Endodermal cell (in vitro differentiated cells): ENCODE results near the gene FBXL7. TPM values are rescaled to one million over a fixed set of nuclear protein-coding genes. Genes with fewer than 3 reads are reported as not detected.

Experiments
- DNase-seq: peaks from one replicate; pipeline ENCODE4 v3.0.0-alpha.2; 2017
- H3K27ac ChIP-seq: 2 replicates; pipeline ENCODE4 v1.5.1; 2013; ENCODE audit warnings: mild to moderate bottlenecking, low read depth, low read length, moderate library complexity
- H3K27me3 ChIP-seq: 2 replicates; pipeline ENCODE4 v1.6.1; 2013; ENCODE audit warnings: mild to moderate bottlenecking, low read length, moderate library complexity; ENCODE audit not compliant: insufficient read depth, control insufficient read depth, poor library complexity, severe bottlenecking
- H3K36me3 ChIP-seq: 2 replicates; pipeline ENCODE4 v1.7.0; 2013; ENCODE audit warnings: mild to moderate bottlenecking, low read length, moderate library complexity; ENCODE audit not compliant: control insufficient read depth, insufficient read depth
- H3K4me1 ChIP-seq: one replicate; pipeline ENCODE4 v1.7.0; 2013; ENCODE audit warnings: low read length; ENCODE audit not compliant: control insufficient read depth, insufficient read depth
- H3K4me3 ChIP-seq: 2 replicates; pipeline ENCODE4 v1.5.1; 2013; ENCODE audit warnings: mild to moderate bottlenecking, low read length, moderate library complexity
- H3K9ac ChIP-seq: 2 replicates; pipeline ENCODE4 v1.6.1; 2013; ENCODE audit warnings: mild to moderate bottlenecking, low read length, moderate library complexity; ENCODE audit not compliant: poor library complexity, severe bottlenecking; ENCODE audit errors: extremely low read depth
- H3K9me3 ChIP-seq: 2 replicates; pipeline ENCODE4 v1.6.1; 2013; ENCODE audit warnings: mild to moderate bottlenecking, low read length, moderate library complexity; ENCODE audit not compliant: control insufficient read depth
- H3K27ac Mint-ChIP-seq: 2 replicates; pipeline ENCODE4 v1.8.0; 2020; ENCODE audit warnings: mixed read lengths
- H3K27me3 Mint-ChIP-seq: 2 replicates; pipeline ENCODE4 v1.8.0; 2021; ENCODE audit warnings: mild to moderate bottlenecking, mixed read lengths; ENCODE audit not compliant: insufficient read depth
- H3K36me3 Mint-ChIP-seq: 2 replicates; pipeline ENCODE4 v1.8.0; 2020; ENCODE audit warnings: low read depth, mixed read lengths
- H3K4me1 Mint-ChIP-seq: 2 replicates; pipeline ENCODE4 v1.8.0; 2020; ENCODE audit warnings: mixed read lengths
- H3K4me3 Mint-ChIP-seq: 2 replicates; pipeline ENCODE4 v1.8.0; 2020; ENCODE audit warnings: mild to moderate bottlenecking, moderate library complexity, mixed read lengths
- H3K9me3 Mint-ChIP-seq: 2 replicates; pipeline ENCODE4 v1.8.0; 2020; ENCODE audit warnings: mild to moderate bottlenecking, mixed read lengths
- WGBS, 2 experiments: methylation state at CpG; one replicate each; pipeline versions ENCODE4 v1.1.5 to v1.1.7; 2013; ENCODE audit warnings: missing lambda C conversion rate in 2 of 2, mixed read lengths in 1 of 2; ENCODE audit not compliant: insufficient coverage in 1 of 2, insufficient read length in 1 of 2; 5-methylcytosine and 5-hydroxymethylcytosine counted together
- total RNA-seq, 2 donors: library from RNA; stranded (reverse); fragmentation: NEBNext Ultra II Directional in 1 of 2; extraction: Animal tissue kit (Norgen Biotek cat#: 25700) in 1 of 2; gene quantifications; 2 replicates in 1 of 2; 3 replicates in 1 of 2; pipeline ENCODE4 v1.2.1, GENCODE V29; 2021
- TF ChIP-seq, protein P1 (sequence below): fragments of 200-600 bp; sonication (generic); conservative IDR thresholded peaks from 2 replicates; pipeline ENCODE4 v1.5.0; 2021; ENCODE audit warnings: antibody characterized with exemption, mild to moderate bottlenecking

The FBXL7 gene
- total RNA-seq, 2 donors from 2014 or later, result 12.9 to 13.2 TPM

DNA sequence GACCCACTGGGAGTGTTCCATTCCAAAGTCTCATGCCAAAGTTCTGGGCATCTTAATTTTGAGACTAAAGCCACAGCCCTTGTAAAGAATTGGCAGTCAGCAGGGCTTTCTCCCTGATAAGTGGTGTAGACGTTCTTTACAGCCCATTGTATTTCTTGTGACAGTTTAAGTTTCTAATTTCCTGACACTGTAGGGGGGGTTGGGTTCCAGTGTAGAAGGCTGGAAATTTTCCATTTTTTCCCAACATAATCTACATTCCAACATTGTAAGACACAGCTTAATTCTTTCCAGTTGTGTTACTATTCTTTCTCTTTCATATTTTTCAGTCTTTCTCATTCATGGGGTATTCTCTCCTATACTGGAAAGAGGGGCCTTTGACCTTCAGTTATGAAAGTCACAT lies 121.1 kb downstream of the FBXL7 start:
- Histone ChIP-seq H3K27ac (no peak overlapping the region), H3K4me1 (peaks cover 4% of the 10 kb centered on the region), H3K9ac (no peak overlapping the region), H3K36me3 (no peaks in the 10 kb centered on the region), H3K4me3 (no peak overlapping the region), H3K27me3 (no peaks in the 10 kb centered on the region), H3K9me3 (no peaks in the 10 kb centered on the region)
- Mint-ChIP-seq H3K27me3 (no peaks in the 10 kb centered on the region), H3K4me3 (no peak overlapping the region), H3K36me3 (peaks cover 4% of the 10 kb centered on the region), H3K9me3 (no peaks in the 10 kb centered on the region), H3K27ac (no peak overlapping the region), H3K4me1 (peaks cover 23% of the 10 kb centered on the region)
- TF ChIP-seq, protein P1, sequence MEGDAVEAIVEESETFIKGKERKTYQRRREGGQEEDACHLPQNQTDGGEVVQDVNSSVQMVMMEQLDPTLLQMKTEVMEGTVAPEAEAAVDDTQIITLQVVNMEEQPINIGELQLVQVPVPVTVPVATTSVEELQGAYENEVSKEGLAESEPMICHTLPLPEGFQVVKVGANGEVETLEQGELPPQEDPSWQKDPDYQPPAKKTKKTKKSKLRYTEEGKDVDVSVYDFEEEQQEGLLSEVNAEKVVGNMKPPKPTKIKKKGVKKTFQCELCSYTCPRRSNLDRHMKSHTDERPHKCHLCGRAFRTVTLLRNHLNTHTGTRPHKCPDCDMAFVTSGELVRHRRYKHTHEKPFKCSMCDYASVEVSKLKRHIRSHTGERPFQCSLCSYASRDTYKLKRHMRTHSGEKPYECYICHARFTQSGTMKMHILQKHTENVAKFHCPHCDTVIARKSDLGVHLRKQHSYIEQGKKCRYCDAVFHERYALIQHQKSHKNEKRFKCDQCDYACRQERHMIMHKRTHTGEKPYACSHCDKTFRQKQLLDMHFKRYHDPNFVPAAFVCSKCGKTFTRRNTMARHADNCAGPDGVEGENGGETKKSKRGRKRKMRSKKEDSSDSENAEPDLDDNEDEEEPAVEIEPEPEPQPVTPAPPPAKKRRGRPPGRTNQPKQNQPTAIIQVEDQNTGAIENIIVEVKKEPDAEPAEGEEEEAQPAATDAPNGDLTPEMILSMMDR, result no peak
- 38% methylated on average over 1 of the region's 1 CpG; no CpG with 5 or more reads in 1 of the 2 experiments for WGBS, 2 experiments
- no peak for DNase-seq

GRCh38 chr5:15623794-15624193 lies 123.8 kb downstream of the FBXL7 start:
- TF ChIP-seq, protein P1, result no peak
- 93% methylated on average over 2 of the region's 2 CpGs; no CpG with 5 or more reads in 1 of the 2 experiments for WGBS, 2 experiments

GRCh38 chr5:15627109-15627508 lies 127.1 kb downstream of the FBXL7 start:
- no peaks in the 10 kb centered on the region for H3K36me3 ChIP-seq
- no peaks in the 10 kb centered on the region for H3K9me3 ChIP-seq
- peaks cover 2% of the 10 kb centered on the region for H3K36me3 Mint-ChIP-seq
- H3K4me3 Mint-ChIP-seq, result no peak overlapping the region
- H3K27me3 ChIP-seq, result no peaks in the 10 kb centered on the region
- no peaks in the 10 kb centered on the region for H3K4me1 ChIP-seq
- no peak overlapping the region for H3K27ac Mint-ChIP-seq
- TF ChIP-seq, protein P1, result no peak
- 88 to 100% methylated on average over 2 of the region's 2 CpGs for WGBS, 2 experiments
- no peak overlapping the region for H3K27ac ChIP-seq
- H3K9me3 Mint-ChIP-seq, result no peaks in the 10 kb centered on the region
- no peak overlapping the region for H3K9ac ChIP-seq
- H3K4me1 Mint-ChIP-seq, result peaks cover 14% of the 10 kb centered on the region
- H3K27me3 Mint-ChIP-seq, result no peaks in the 10 kb centered on the region
- H3K4me3 ChIP-seq, result no peak overlapping the region
- no peak for DNase-seq

More at GRCh38 chr5:15623794-15624193, 123.8 kb downstream of the FBXL7 start:
- H3K27ac Mint-ChIP-seq, result peak overlapping the region; percentile 60
- Histone ChIP-seq H3K9ac (no peak overlapping the region), H3K27me3 (no peaks in the 10 kb centered on the region), H3K4me3 (no peak overlapping the region), H3K4me1 (peaks cover 4% of the 10 kb centered on the region), H3K27ac (no peak overlapping the region), H3K36me3 (no peaks in the 10 kb centered on the region), H3K9me3 (no peaks in the 10 kb centered on the region)
- DNase-seq, result no peak
- no peaks in the 10 kb centered on the region for H3K9me3 Mint-ChIP-seq
- peaks cover 28% of the 10 kb centered on the region for H3K4me1 Mint-ChIP-seq
- H3K27me3 Mint-ChIP-seq, result no peaks in the 10 kb centered on the region
- H3K4me3 Mint-ChIP-seq, result no peak overlapping the region
- peaks cover 6% of the 10 kb centered on the region for H3K36me3 Mint-ChIP-seq
